Astrocyte of the hippocampus (primary cell): ENCODE results near the gene SLMAP.
A peak's percentile ranks its signal among the peaks of the same experiment; 100 is the strongest.

Experiments
- DNase-seq: peaks from one replicate; pipeline ENCODE4 v3.0.0; 2011; ENCODE audit warnings: low read depth, low spot score

The SLMAP gene

GRCh38 chr3:57942388-57942787 lies 186.3 kb downstream of the SLMAP start:
- no peak for DNase-seq

- DNase-seq, result peak; percentile 64
These were observed 186.8 kb downstream of the SLMAP start for GRCh38 chr3:57942872-57943283.

GRCh38 chr3:57943525-57944495 lies 187.7 kb downstream of the SLMAP start:
- DNase-seq, result no peak

- DNase-seq, result no peak
These were observed 190.9 kb downstream of the SLMAP start for GRCh38 chr3:57946970-57947381.

- DNase-seq, result no peak
These were observed 192.1 kb downstream of the SLMAP start for GRCh38 chr3:57948080-57948671.

GRCh38 chr3:57948781-57949242 lies 192.7 kb downstream of the SLMAP start:
- peak; percentile 74 for DNase-seq

GRCh38 chr3:57949344-57949743 lies 193.2 kb downstream of the SLMAP start:
- DNase-seq, result no peak

- DNase-seq, result peak; percentile 64
These were observed 193.9 kb downstream of the SLMAP start for GRCh38 chr3:57949785-57950615.

GRCh38 chr3:57951066-57951882 lies 195.2 kb downstream of the SLMAP start:
- DNase-seq, result peak; percentile 83

GRCh38 chr3:57952208-57952631 lies 196.1 kb downstream of the SLMAP start:
- DNase-seq, result peak; percentile 95

- DNase-seq, result no peak
These were observed 196.5 kb downstream of the SLMAP start for GRCh38 chr3:57952651-57953050.

GRCh38 chr3:57953576-57953975 lies 197.5 kb downstream of the SLMAP start:
- no peak for DNase-seq

GRCh38 chr3:57956119-57956832 lies 200.2 kb downstream of the SLMAP start:
- peak; percentile 47 for DNase-seq

GRCh38 chr3:57956833-57957174 lies 200.7 kb downstream of the SLMAP start:
- no peak for DNase-seq

- DNase-seq, result no peak
These were observed 201.7 kb downstream of the SLMAP start for GRCh38 chr3:57957824-57958223.

GRCh38 chr3:57958642-57959422 lies 202.7 kb downstream of the SLMAP start:
- DNase-seq, result no peak

- DNase-seq, result peak; percentile 51
These were observed 203.5 kb downstream of the SLMAP start for GRCh38 chr3:57959423-57960173.

GRCh38 chr3:57960174-57960505 lies 204.0 kb downstream of the SLMAP start:
- no peak for DNase-seq
